ENCODE results near the gene C1orf116. TPM values are rescaled to one million over a fixed set of nuclear protein-coding genes. Genes with fewer than 3 reads are reported as not detected.

Gene C1orf116
- total RNA-seq, 1 donor: not detected

- no peak for TF ChIP-seq CTCF (IDR thresholded peaks at IDR 0.05; ENCODE audit: extremely low read depth, low read depth, low read length)
- no peak overlapping the region for H3K4me3 ChIP-seq (ENCODE audit: insufficient read depth, low read length)
- no peaks in the 10 kb centered on the region for H3K27me3 ChIP-seq (ENCODE audit: insufficient read depth, low read length)
- H3K9me3 ChIP-seq (ENCODE audit: low read depth, low read length): no peaks in the 10 kb centered on the region
- no peak overlapping the region for H3K27ac ChIP-seq (ENCODE audit: low read depth, low read length)
- no peak overlapping the region for H3K4me2 ChIP-seq (ENCODE audit: insufficient read depth, low read length)
- H3K36me3 ChIP-seq (ENCODE audit: insufficient read depth, low read length): no peaks in the 10 kb centered on the region
- DNase-seq (ENCODE audit: insufficient read length, low spot score, missing footprints): no peak
- no peaks in the 10 kb centered on the region for H4K20me1 ChIP-seq (ENCODE audit: insufficient read depth, low read length)
- H3K4me1 ChIP-seq (ENCODE audit: insufficient read depth, low read length): peaks cover 23% of the 10 kb centered on the region
- H3K79me2 ChIP-seq (ENCODE audit: insufficient read depth, low read length): no peaks in the 10 kb centered on the region
- H2AFZ ChIP-seq (ENCODE audit: low read length): no peak overlapping the region
Observed at GRCh38 chr1:207019161-207019560, 13.4 kb downstream of the C1orf116 start.

GRCh38 chr1:207018707-207019106 lies 13.8 kb downstream of the C1orf116 start:
- no peak for TF ChIP-seq CTCF (IDR thresholded peaks at IDR 0.05; ENCODE audit: extremely low read depth, low read depth, low read length)
- Histone ChIP-seq H4K20me1 (ENCODE audit: insufficient read depth, low read length) (no peaks in the 10 kb centered on the region), H3K4me2 (ENCODE audit: insufficient read depth, low read length) (no peak overlapping the region), H3K9me3 (ENCODE audit: low read depth, low read length) (no peaks in the 10 kb centered on the region), H3K4me1 (ENCODE audit: insufficient read depth, low read length) (peaks cover 23% of the 10 kb centered on the region), H3K27me3 (ENCODE audit: insufficient read depth, low read length) (no peaks in the 10 kb centered on the region), H3K79me2 (ENCODE audit: insufficient read depth, low read length) (no peaks in the 10 kb centered on the region), H3K27ac (ENCODE audit: low read depth, low read length) (no peak overlapping the region), H2AFZ (ENCODE audit: low read length) (no peak overlapping the region), H3K36me3 (ENCODE audit: insufficient read depth, low read length) (no peaks in the 10 kb centered on the region), H3K4me3 (ENCODE audit: insufficient read depth, low read length) (no peak overlapping the region)
- no peak for DNase-seq (ENCODE audit: insufficient read length, low spot score, missing footprints)

- H3K4me3 ChIP-seq (ENCODE audit: insufficient read depth, low read length): no peak overlapping the region
Observed at GRCh38 chr1:207017615-207018559, 14.7 kb downstream of the C1orf116 start.

More at GRCh38 chr1:207017615-207018559, 14.7 kb downstream of the C1orf116 start:
- no peaks in the 10 kb centered on the region for H3K79me2 ChIP-seq (ENCODE audit: insufficient read depth, low read length)
- peaks cover 23% of the 10 kb centered on the region for H3K4me1 ChIP-seq (ENCODE audit: insufficient read depth, low read length)
- peak; percentile 74 for DNase-seq (ENCODE audit: insufficient read length, low spot score, missing footprints)
- no peaks in the 10 kb centered on the region for H3K27me3 ChIP-seq (ENCODE audit: insufficient read depth, low read length)
- no peak overlapping the region for H3K27ac ChIP-seq (ENCODE audit: low read depth, low read length)
- H3K36me3 ChIP-seq (ENCODE audit: insufficient read depth, low read length): no peaks in the 10 kb centered on the region
- H3K9me3 ChIP-seq (ENCODE audit: low read depth, low read length): no peaks in the 10 kb centered on the region
- TF ChIP-seq CTCF (IDR thresholded peaks at IDR 0.05; ENCODE audit: extremely low read depth, low read depth, low read length): no peak
- no peaks in the 10 kb centered on the region for H4K20me1 ChIP-seq (ENCODE audit: insufficient read depth, low read length)
- no peak overlapping the region for H3K4me2 ChIP-seq (ENCODE audit: insufficient read depth, low read length)
- peak overlapping the region; percentile 36 for H2AFZ ChIP-seq (ENCODE audit: low read length)
